ENCODE data around the gene LY86.

LY86 gene

DNA sequence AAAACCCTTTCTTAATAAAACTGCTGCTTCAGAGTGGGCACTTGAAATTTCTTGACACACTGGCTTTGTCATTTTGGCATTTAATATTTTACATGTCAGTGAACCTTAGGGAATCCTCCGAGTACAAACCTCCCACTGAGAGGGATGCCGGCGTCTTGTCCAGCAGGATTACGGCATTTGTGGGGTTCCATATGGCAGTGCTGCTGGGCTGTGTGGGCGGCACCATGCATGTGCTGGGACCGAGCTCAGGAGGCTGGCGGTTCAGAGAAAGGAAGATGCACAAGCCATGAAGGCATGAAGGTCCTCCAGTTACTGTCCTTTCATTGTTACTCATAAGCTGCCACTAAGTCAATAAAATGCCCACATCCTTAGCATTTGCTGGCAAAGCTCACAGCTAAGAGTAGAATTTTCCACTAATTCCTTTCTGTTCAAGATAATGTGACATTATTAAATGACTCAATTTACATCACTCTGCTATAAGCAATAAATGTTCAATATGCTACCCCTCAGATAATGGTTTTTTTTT lies 61.4 kb downstream of the LY86 start:
- no peaks in the 10 kb centered on the region for H3K4me1 ChIP-seq (ENCODE audit: control insufficient read depth, low read length)
- no peak overlapping the region for H3K27ac ChIP-seq (ENCODE audit: low read depth, low read length)
- no peaks in the 10 kb centered on the region for H3K9me2 ChIP-seq (replicated peaks; ENCODE audit: control insufficient read depth, low read length)
- H3K4me2 ChIP-seq (ENCODE audit: low read length), result no peak overlapping the region
- no peaks in the 10 kb centered on the region for H3K27me3 ChIP-seq (ENCODE audit: control insufficient read depth, low read length)
- H3K36me3 ChIP-seq (ENCODE audit: control insufficient read depth, low read length), result no peaks in the 10 kb centered on the region
- TF ChIP-seq EZH2phosphoT487 (IDR thresholded peaks at IDR 0.05; ENCODE audit: borderline replicate concordance, low read length), result no peak
- TF ChIP-seq, protein P1, sequence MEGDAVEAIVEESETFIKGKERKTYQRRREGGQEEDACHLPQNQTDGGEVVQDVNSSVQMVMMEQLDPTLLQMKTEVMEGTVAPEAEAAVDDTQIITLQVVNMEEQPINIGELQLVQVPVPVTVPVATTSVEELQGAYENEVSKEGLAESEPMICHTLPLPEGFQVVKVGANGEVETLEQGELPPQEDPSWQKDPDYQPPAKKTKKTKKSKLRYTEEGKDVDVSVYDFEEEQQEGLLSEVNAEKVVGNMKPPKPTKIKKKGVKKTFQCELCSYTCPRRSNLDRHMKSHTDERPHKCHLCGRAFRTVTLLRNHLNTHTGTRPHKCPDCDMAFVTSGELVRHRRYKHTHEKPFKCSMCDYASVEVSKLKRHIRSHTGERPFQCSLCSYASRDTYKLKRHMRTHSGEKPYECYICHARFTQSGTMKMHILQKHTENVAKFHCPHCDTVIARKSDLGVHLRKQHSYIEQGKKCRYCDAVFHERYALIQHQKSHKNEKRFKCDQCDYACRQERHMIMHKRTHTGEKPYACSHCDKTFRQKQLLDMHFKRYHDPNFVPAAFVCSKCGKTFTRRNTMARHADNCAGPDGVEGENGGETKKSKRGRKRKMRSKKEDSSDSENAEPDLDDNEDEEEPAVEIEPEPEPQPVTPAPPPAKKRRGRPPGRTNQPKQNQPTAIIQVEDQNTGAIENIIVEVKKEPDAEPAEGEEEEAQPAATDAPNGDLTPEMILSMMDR (IDR thresholded peaks at IDR 0.05; ENCODE audit: low read depth, low read length, poor library complexity, severe bottlenecking), result no peak
- H3K9me3 ChIP-seq (ENCODE audit: control insufficient read depth, insufficient read depth, low read length), result no peaks in the 10 kb centered on the region
- no peaks in the 10 kb centered on the region for H3F3A ChIP-seq (ENCODE audit: control insufficient read depth, insufficient read depth)
- no peaks in the 10 kb centered on the region for H4K20me1 ChIP-seq (ENCODE audit: control insufficient read depth, insufficient read depth, low read depth, low read length)
- H3K4me3 ChIP-seq (ENCODE audit: low read length), result no peak overlapping the region
- H3K79me2 ChIP-seq (ENCODE audit: control insufficient read depth, low read length), result no peaks in the 10 kb centered on the region

DNA sequence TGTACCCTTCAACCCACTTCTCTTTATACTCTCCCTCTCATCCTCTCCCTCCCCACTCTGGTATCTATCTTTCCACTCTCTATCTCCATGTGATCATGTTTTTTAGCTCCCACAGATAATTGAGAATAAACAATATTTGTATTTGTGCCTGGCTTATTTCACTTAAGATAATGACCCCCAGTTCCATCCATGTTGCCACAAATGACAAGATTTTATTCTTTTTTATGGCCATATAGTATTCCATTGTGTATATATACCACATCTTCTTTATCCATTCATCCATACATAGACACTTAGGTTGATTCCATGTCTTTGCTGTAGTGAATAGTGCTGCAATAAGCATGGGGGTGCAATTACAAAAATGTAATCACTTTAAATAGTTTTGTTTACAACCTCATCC lies 62.3 kb downstream of the LY86 start:
- no peak overlapping the region for H3K4me3 ChIP-seq (ENCODE audit: low read length)
- H3F3A ChIP-seq (ENCODE audit: control insufficient read depth, insufficient read depth), result no peaks in the 10 kb centered on the region
- H3K27me3 ChIP-seq (ENCODE audit: control insufficient read depth, low read length), result no peaks in the 10 kb centered on the region
- H3K4me2 ChIP-seq (ENCODE audit: low read length), result no peak overlapping the region
- no peaks in the 10 kb centered on the region for H4K20me1 ChIP-seq (ENCODE audit: control insufficient read depth, insufficient read depth, low read depth, low read length)
- H3K27ac ChIP-seq (ENCODE audit: low read depth, low read length), result no peak overlapping the region
- no peaks in the 10 kb centered on the region for H3K9me3 ChIP-seq (ENCODE audit: control insufficient read depth, insufficient read depth, low read length)
- no peaks in the 10 kb centered on the region for H3K4me1 ChIP-seq (ENCODE audit: control insufficient read depth, low read length)
- no peaks in the 10 kb centered on the region for H3K9me2 ChIP-seq (replicated peaks; ENCODE audit: control insufficient read depth, low read length)
- TF ChIP-seq EZH2phosphoT487 (IDR thresholded peaks at IDR 0.05; ENCODE audit: borderline replicate concordance, low read length), result no peak
- TF ChIP-seq, protein P1 (IDR thresholded peaks at IDR 0.05; ENCODE audit: low read depth, low read length, poor library complexity, severe bottlenecking), result no peak
- no peaks in the 10 kb centered on the region for H3K36me3 ChIP-seq (ENCODE audit: control insufficient read depth, low read length)
- H3K79me2 ChIP-seq (ENCODE audit: control insufficient read depth, low read length), result no peaks in the 10 kb centered on the region

DNA sequence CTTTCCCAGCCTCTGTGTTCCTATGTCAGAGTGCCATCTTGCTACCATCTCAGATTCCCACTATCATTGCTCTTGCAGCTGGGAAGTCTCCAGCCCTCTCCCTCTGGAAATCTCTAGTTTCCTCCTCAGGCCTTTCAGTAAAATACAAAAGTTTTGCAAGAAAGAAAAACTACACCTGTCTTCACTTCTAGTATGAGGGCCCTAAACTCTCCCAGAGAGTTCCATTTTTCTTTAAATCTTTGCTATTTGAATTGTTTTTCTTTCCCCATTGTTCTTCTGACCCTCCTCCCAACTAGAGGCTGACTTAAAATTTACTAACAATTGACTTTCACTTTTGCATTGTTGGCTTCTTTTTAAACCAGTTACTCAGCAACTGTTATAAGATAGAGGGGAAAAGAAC lies 62.8 kb downstream of the LY86 start:
- TF ChIP-seq EZH2phosphoT487 (IDR thresholded peaks at IDR 0.05; ENCODE audit: borderline replicate concordance, low read length), result no peak
- TF ChIP-seq, protein P1 (IDR thresholded peaks at IDR 0.05; ENCODE audit: low read depth, low read length, poor library complexity, severe bottlenecking), result no peak

More for the DNA sequence above, 62.8 kb downstream of the LY86 start:
- no peak overlapping the region for H3K27ac ChIP-seq (ENCODE audit: low read depth, low read length)
- H3K4me3 ChIP-seq (ENCODE audit: low read length), result no peak overlapping the region
- no peaks in the 10 kb centered on the region for H3K9me2 ChIP-seq (replicated peaks; ENCODE audit: control insufficient read depth, low read length)
- no peaks in the 10 kb centered on the region for H4K20me1 ChIP-seq (ENCODE audit: control insufficient read depth, insufficient read depth, low read depth, low read length)
- no peaks in the 10 kb centered on the region for H3F3A ChIP-seq (ENCODE audit: control insufficient read depth, insufficient read depth)
- no peak overlapping the region for H3K4me2 ChIP-seq (ENCODE audit: low read length)
- H3K36me3 ChIP-seq (ENCODE audit: control insufficient read depth, low read length), result no peaks in the 10 kb centered on the region
- H3K27me3 ChIP-seq (ENCODE audit: control insufficient read depth, low read length), result no peaks in the 10 kb centered on the region
- no peaks in the 10 kb centered on the region for H3K79me2 ChIP-seq (ENCODE audit: control insufficient read depth, low read length)
- no peaks in the 10 kb centered on the region for H3K4me1 ChIP-seq (ENCODE audit: control insufficient read depth, low read length)
- no peaks in the 10 kb centered on the region for H3K9me3 ChIP-seq (ENCODE audit: control insufficient read depth, insufficient read depth, low read length)

All from DOHH2 (cell line).